ENCODE measurements around the gene GAST. TPM values are rescaled to one million over a fixed set of nuclear protein-coding genes. Genes with fewer than 3 reads are reported as not detected.

The GAST gene
- total and polyA plus RNA-seq, 9 of the 15 experiments (the other 6 are each of a cell fraction or from before 2014, with no cell fraction given) = not detected

- H3K4me3 ChIP-seq = no peak overlapping the region
- WGBS (ENCODE audit: insufficient coverage, low coverage, missing lambda C conversion rate) = 38% methylated on average over 13 of the region's 13 CpGs
- peak; percentile 1; the same call in 1 of the 2 replicates for TF ChIP-seq ZBTB7A (IDR thresholded peaks at IDR 0.05; ENCODE audit: borderline replicate concordance, control insufficient read depth, low read depth, low read length)
- no peak for TF ChIP-seq MAZ (CRISPR knock-in tag; conservative IDR thresholded peaks at IDR 0.05 in 1 of 2, IDR thresholded peaks at IDR 0.05 in 1 of 2)
- TF ChIP-seq NFRKB (IDR thresholded peaks at IDR 0.05; ENCODE audit: low read depth) = no peak
- TF ChIP-seq TBP (optimal IDR thresholded peaks at IDR 0.05; ENCODE audit: low read depth, low read length) = no peak
- TF ChIP-seq RFX1 (IDR thresholded peaks at IDR 0.05) = peak; percentile 25; the same call in 1 of the 2 replicates
Measured at GRCh38 chr17:41705271-41705991, 6.7 kb upstream of the GAST start.

More at GRCh38 chr17:41705271-41705991, 6.7 kb upstream of the GAST start:
- DNase-seq (ENCODE audit: extremely low read depth in 1 of 4, low spot score in 3 of 4) = no peak
- Histone ChIP-seq H4K20me1 (replicated peaks; ENCODE audit: control insufficient read depth, insufficient read depth, low read length) (no peaks in the 10 kb centered on the region), H3K9me1 (ENCODE audit: control insufficient read depth, insufficient read depth, low read length) (no peaks in the 10 kb centered on the region), H3K27me3 (ENCODE audit: control insufficient read depth in 2 of 2, insufficient read depth in 2 of 2, low read length in 2 of 2) (peaks cover 0 to under 1% of the 10 kb centered on the region in 2 experiments; a peak in 2 of 5 replicates), H3K9me3 (replicated peaks; ENCODE audit: control insufficient read depth, insufficient read depth, low read depth, low read length) (no peaks in the 10 kb centered on the region), H3K27ac (ENCODE audit: extremely low read depth, low read depth, low read length) (no peak overlapping the region), H2AFZ (ENCODE audit: low read depth, low read length) (no peak overlapping the region), H3K9ac (ENCODE audit: insufficient read depth in 1 of 2, low read depth in 2 of 2, low read length in 2 of 2) (peak overlapping the region in 1 of 2 experiments; percentile 77; a peak in 2 of 4 replicates), H3K36me3 (ENCODE audit: control insufficient read depth, insufficient read depth, low read length) (no peaks in the 10 kb centered on the region), H3K79me2 (ENCODE audit: control insufficient read depth, insufficient read depth, low read length) (no peaks in the 10 kb centered on the region), H3K4me2 (ENCODE audit: insufficient read depth, low read length) (no peak overlapping the region), H3K4me1 (replicated peaks in 1 of 2; ENCODE audit: control insufficient read depth in 2 of 2, insufficient read depth in 2 of 2, low read length in 2 of 2) (no peaks in the 10 kb centered on the region; a peak in 3 of 5 replicates)
- intact Hi-C loops (cut with micrococcal nuclease) (no loop called here), in situ Hi-C loops (cut with MboI) (no loop called here)
- ATAC-seq = peak; percentile 62
- BruUV-seq (replicated peaks) = no TSS peak
- ChIA-PET CTCF (ENCODE audit: low intra/inter-chr PET ratio) (interaction anchor here (0.6 kb wide), 1 partner anchor 102 kb away, joined by 4 read pairs; no protein-coding TSS in a partner anchor), POLR2A (interaction anchor here (0.6 to 12.4 kb wide), 4 partner anchors 9 to 27 kb away, joined by 3 to 174 read pairs (median 14); partner anchors contain the start of gene EIF1)
- FAIRE-seq = no peak
